CD4-positive, alpha-beta T cell treated with Interleukin-4 for 1 hour (primary cell): ENCODE results near the gene OVCH1.
"Not testable (repeated sequence)": the region's sequence is repeated elsewhere in the genome, so short reads cannot be mapped to it uniquely, and the experiment has no call there.

ENCODE experiments used
- DNase-seq, 2 donors: peaks; one replicate each; pipeline ENCODE4 v3.0.0-alpha.2; 2020 to 2022

The OVCH1 gene

DNA sequence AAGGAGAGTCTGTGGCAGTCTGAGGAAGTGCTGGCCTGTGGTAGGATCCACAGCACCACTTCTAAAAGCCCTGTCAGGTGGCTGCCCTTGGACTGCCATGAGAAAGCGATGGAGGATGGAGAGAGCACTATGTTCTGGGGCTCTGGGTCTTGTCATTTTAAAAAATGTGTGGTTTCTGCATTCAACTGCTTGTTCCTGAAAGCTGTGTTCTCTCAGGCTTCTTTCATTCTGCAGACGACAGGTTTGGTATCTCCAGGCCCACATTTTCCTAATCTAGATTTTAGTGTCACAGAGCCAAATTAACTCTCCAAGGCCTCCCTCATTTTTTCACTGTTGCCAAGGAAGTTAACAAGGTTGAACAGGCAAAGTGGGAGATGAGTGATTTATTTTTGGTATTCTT, 10.5 kb downstream of the OVCH1 start:
- no peak for DNase-seq

DNA sequence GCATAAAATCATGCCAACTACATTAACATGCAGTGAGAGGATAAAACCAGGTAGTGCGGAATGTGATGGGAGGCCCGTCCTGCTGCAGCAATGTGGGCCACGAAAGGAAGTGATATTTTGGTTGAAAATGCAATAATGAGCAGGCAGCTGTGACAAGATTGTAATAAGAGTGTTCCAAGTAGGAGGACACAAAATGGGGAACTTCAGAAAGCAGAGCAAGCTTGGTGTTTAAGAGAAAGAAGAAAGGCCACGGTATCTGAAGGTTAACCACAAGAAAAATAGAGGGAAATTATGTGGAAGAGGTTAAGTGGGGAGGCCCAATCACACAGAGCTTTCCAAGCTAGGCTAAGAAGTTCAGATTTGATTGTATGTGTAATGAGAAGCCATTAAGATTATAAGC, 34.3 kb downstream of the OVCH1 start:
- no peak for DNase-seq

DNA sequence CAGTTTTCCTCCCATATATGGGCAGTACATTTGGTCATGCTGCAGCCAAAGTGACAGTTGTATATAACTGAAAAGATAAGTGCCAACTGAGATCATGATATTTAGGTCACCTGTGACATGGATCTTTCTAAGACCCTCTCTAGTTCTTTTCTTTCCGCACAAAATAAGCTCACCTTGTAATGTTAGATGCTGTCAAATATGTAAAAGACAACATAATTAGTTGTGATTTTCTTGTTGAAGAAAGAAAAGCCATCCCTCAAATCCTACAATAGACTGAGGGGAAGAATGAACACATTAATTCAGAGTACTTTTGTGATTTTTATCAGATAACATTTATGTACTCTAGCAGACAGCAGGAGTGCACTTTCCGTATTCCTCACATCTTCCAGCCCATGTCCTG, 37.4 kb downstream of the OVCH1 start:
- DNase-seq: no peak

DNA sequence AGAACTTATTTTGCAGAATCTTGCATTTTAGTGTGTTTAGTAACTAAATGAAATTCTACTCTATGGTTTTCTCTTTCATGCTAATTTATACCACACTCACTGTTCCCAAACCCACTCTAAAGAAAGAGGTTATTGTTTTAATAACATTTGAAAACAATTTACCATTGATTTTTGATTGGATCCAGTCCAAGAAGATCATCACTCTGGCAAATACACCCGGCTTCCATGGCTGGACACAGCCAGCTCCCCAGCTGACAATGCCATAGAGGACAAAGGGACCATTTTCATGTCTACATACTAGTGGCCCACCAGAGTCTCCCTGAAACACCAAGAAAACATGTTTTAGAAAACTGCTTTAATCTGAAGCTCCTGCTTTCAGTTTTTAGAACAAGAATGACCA, 42.4 kb downstream of the OVCH1 start:
- DNase-seq: no peak

DNA sequence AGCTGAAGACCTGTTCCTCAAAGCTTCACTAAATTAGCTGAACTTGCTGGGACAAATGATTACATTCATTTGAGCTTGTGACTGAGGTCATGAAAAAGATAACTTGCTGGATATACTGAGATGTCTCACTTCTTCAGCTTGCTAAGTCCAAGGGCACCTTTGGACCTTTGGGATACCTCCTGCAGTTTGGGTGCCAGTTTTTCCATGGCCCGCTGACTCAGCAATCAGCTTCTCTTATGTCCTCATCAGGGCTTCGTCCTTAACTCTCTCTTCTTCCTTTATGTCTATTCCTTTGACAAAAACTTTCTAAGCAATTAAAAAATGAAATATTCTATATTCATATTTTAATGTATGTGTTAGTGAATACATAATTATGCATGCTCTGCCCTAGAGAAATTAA, 45.6 kb downstream of the OVCH1 start:
- DNase-seq: no peak

DNA sequence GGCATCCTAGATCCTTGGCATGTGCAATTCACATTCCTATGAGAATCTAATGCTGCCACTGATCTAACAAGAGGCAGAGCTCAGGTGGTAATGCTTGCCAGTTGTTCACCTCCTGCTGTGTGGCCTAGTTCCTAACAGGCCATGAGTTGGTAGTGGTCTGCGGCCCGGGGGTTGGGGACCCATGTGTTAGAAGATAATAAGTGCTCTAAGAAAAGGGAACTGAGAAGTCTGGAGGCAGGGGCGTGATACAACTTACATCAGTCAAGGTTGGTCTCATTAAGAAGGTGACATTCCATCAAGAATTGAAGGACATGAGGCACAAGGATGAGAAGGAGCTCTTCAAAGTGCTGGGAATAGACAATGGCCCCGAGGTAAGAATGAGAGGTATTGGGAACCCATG, 49.3 kb downstream of the OVCH1 start:
- DNase-seq: no peak

DNA sequence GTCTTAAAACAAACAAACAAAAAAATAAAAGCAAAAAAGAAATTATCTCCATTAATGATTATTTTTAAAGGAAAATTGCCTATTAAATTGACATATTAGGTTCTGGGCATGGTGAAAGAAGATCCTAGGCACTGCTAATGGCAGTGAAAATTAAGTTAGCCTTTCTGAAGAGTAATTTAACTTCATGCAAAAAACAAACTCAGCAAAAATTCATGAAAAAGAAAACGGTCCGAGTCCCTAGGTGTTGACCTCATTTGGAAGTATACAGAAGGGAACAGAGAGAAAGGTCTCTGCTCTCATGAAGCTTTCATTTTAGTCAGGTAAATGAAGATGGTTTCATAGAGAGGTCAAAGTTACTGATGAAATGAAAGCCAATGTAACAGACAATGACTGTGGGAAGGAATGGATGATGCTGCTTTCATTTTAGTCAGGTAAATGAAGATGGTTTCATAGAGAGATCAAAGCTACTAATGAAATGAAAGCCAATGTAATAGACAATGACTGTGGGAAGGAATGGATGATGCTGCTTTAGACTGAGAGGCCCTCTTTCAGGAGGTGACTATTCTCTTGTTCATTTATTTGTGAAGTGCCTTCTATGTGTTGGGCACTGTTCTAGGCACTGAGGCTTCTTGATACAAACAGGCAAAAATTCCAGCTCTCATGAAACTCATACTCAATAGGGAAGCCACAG, 50.1 kb downstream of the OVCH1 start:
- DNase-seq: no peak

DNA sequence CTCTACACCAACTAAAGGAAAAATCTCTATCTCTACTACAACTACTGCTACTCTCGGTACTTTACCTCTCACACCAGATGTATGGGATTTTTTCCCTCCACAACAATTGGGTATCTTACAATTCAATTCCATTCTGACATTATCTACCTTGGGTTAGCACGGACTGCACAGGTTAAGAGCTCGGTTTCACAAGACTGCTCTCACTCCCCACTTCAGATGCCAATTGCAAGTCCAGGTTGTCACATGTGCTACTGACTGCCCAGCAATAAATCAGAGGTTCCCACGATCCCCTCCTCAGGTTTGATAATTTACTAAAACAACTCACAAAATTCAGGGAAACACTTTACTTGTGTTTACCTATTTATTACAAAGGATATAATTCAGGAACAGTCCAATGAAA, 58.0 kb downstream of the OVCH1 start:
- DNase-seq: no peak

DNA sequence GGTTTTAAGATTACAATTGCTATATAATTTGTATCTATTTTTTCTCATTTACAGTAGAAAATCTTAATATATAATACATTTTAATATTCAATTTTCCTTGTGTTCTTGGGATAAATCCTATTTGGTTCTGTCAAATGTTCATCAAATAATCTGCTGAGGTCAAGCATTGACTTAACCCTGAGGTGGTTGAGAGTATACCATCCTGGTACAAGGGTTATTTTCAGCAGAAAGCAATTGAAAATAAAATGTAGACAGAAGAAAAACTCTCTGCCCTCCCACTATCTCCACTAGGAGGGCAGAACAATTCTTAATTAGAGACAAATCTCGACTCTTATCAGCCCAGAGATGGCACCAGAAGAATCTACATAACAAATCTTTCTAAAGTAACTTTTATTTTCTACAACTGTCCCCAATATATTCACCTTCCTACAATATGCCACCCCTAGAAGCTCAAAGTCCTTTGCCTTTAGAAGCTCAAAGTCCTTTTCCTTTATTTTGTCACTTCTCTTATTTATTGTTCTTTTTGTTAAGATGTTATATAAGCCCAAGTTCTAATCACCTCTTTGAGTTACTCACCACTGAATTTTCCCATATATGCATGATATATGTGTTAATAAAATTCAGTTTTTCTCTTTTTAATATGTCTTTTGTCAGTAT, 58.6 kb downstream of the OVCH1 start:
- DNase-seq: no peak

DNA sequence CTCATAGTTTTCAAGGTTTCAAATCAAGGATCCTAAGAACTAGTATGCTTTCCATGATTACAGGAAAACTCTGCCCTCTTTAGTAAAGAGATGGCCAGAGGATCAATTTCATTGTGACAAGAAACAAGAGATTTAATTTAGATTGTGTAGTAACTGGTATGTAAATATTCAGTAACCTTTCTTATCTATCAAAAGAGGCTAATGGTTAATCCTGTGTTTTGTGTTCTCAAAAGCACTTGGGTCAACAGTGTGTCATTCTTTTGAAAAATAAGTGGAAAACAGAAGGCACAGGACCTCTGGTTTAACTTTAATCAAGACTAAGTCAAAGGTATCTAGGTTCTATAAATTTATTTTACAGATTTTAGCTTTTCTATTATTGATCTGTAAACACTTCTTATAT, 59.9 kb downstream of the OVCH1 start:
- no peak for DNase-seq

DNA sequence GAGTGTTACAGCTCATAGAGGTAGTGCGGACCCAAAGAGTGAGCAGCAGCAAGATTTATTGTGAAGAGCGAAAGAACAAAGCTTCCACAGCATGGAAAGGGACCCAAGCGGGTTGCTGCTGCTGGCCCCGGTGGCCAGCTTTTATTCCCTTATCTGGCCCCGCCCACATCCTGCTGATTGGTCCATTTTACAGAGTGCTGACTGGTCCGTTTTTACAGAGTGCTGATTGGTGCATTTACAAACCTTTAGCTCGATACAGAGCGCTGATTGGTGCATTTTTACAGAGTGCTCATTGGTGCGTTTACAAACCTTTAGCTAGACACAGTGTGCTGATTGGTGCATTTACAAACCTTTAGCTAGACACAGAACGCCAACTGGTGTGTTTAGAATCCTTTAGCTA, 60.7 kb downstream of the OVCH1 start:
- not testable (repeated sequence) for DNase-seq

DNA sequence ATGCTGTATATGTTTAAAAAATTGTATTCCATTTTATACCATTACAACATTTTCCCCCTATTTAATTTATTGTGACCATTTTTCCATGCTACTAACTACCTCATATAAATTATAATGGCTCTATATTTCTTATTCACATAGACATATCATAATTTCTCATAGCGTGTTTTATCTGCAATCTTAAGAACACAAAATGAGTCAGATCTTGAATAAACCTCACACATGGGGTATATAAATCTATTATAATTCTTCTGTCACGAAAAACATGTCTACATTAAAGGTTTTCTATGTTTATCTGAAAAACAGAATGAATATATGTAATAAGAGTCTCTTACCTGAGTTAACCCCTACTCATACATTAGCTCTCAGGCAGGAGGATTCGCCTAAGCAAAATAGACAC, 66.0 kb downstream of the OVCH1 start:
- DNase-seq: no peak

DNA sequence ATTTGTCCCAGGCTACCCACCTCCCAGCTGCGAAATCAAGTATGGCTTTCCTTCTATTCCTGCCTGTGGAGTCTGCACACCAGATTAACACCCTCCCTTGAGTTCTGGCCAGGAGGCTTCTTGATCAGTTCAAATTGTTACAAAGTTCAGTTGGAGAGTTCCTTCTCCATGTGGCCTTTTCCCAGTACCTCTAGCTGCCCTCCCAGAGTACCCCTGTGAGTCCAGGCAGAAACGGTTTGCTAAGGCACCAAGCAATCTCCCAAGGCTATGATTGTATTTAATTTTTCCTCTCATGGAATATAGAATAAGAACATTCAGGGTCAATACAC, 66.8 kb downstream of the OVCH1 start:
- no peak for DNase-seq

DNA sequence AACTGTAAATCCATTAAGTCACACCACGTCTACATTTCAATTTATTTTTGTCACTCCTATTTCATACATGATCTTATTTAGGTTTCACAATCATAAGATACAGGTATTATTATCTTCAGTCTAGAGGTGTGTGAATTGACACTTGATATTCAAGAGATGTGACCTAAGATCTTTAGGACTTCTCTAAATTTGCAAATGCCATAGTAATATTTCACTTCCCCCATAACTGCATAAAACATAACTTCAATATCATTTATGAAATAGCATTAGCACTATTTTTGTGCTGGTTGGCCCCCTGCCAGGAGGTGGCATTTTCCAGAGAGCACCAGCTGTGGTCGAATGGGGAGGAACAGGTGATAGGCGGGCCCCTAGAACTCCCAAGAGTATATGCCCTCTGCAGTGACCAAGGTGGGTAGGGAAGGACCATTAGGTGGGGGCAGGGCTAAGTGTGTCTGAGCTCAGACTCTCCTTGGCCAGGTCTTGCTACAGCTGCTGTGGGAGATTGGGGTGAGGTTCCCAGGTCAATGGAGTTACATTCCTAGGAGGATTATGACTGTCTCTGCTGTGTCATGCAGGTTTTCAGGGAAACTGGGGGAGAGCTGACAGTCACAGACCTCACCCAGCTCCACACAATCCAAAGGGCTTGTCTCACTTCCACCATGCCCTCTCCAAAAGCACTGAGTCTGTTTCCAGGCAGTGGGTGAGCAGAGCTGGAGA, 67.3 kb downstream of the OVCH1 start:
- no peak for DNase-seq

DNA sequence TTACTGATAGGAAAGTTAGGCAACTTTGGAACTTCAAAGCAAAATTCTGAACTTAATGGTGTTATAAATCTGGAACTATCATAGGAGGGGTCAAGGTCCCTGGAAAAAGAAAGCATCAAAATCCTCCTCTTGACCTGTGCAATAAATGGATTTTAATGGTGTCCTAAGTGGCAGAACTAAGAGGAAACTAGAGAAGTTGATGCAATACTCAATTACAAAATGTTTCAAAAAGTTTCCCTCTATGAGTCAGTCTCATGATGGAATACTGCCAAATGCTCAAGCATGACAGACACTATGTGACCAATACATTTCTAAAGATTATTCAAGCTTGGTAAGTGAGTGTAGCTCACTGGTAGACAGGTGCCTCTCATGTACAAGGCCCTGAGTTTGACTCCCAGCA, 68.9 kb downstream of the OVCH1 start:
- no peak for DNase-seq

DNA sequence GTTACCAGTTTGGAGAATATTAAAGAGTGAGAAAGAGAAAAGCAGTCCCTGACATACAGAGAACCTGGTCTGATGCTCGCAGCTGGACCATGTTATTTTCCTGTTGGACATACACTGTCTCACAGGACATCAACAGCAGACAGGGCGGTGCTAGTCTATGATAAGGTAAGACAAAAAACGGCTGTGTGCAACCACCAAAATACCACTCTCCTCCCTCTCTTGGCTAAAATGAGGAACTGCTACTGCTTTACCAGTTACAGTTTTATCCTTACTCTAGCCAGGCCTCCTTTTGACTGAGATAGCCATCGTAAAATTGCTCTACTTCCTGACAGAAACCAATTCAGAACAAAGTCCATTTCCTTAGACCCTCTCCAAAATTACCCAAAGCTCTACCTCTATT, 69.5 kb downstream of the OVCH1 start:
- peak in 1 of 2 donors; percentile 22 for DNase-seq

DNA sequence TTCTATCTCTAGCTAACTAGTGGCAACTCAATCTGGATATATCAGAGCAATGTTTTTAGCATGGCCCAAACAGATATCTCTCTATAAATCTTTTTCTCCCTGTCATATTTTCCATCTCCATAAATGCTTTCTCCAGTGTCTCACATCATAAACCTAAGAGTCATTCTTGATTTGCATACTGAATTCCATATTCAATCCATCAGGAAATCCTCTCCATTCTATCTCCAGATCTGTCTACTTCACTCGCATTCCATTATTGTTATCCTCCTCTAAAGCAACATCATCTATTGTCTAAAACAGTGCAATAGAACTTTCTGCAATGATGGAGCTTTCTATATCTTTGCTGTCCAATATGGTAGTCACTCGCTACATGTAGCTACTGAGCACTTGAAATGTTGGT, 71.0 kb downstream of the OVCH1 start:
- no peak for DNase-seq

DNA sequence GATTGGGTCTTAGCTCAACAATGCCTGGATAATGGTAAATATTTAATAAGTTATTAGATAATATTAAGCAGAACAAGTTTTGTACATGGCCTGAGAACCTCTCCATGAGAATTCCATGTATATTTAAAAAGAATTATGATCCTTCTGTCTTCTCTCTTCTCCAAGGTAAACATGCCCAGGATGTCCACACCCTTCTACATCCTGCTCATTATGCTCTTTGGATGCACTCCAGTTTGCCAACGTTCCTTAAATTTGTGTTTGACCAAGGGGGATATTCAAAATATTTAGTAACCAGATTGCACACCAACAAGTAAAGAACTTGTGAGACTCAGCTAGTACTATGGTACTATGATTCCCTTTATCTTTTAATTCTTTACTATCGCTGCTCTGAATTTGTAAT, 71.8 kb downstream of the OVCH1 start:
- no peak for DNase-seq

DNA sequence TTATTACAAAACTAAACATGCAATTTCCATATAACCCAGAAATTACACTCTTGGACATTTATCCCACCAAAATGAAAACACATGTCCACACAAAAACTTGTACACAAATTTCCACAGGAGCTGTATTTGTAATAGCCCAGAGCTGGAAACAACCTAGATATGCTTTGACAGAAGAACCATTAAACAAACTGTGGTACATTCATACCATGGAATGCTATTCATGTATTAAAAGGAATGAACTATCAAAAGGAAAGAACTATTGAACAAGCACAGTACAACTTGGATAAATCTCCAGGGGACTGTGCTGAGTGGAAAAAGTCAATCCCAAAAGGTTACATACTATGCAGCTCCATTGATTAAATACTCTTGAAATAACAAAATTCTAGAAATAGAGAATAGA, 80.7 kb downstream of the OVCH1 start:
- DNase-seq: no peak

DNA sequence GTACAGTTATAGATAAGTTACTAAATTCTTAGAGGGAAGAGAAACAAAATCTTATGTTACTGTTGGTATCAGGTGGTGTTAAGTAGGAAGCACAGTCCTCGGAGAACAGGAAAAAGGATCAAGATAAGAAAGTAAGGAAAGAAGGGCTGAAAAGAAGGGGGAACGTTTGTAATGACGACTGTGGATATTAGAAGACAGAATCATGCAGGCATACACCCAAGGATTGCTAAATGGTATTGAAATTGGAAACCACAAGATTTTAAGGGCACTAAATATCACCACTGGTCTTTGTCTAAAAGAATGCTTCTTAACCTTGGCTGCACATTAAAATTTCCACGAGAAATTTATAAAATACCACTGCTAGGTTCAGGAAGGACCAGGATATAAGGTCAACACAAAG, 82.4 kb downstream of the OVCH1 start:
- DNase-seq: no peak

DNA sequence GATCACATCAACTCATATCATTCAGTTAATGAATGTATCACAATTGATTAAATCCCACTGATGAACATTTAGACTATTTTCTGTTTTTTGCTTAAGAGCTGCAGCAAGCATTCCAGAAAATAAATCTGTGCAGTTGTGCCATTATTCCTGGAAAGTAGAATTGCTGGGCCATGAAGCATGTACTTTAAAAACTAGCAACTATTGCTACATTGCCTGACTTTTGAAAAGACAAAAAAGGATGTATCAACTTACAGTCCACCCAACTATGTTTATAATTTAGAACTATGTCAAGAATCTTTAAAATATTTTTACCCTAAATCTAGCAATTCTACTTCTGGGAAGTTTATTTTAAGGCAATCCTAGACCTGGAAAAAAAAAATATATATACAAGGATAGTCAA, 83.1 kb downstream of the OVCH1 start:
- no peak for DNase-seq

DNA sequence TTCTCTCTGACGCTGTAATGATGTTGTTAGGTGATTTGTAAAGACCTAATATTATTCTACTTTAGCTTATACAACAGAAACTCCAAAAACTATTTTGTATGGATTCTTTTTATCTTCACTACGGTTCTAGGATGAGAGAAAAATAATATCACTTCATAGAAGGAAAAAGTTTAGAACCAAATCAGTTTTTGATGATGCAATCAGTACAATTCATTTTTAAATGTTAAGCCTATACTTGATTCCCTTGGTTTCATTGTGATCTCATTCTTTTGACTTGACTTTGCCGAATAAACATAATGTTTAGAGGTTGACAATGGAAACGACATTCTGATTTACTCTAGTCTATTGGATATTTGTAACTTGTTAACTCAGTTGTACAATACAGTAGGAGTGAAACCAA, 91.9 kb downstream of the OVCH1 start:
- no peak for DNase-seq

DNA sequence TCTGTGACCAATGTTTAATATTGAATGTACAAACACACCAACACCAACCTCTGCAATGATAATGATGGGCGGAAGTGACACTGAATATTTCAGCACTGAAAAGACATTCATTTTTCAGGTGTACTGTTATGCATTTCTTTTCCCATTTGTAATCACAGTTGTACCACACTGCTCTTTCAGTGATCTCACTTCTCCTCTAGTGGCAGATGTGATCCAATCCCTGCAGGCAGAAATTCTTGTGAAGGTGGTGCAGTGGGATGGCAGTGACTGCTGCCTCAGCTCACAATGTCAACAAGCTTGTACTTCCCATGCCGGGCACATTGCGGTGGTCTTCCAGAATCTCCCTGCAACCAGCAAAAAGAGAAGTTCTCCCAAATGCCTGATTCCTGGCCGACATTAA, 93.5 kb downstream of the OVCH1 start:
- DNase-seq: no peak

DNA sequence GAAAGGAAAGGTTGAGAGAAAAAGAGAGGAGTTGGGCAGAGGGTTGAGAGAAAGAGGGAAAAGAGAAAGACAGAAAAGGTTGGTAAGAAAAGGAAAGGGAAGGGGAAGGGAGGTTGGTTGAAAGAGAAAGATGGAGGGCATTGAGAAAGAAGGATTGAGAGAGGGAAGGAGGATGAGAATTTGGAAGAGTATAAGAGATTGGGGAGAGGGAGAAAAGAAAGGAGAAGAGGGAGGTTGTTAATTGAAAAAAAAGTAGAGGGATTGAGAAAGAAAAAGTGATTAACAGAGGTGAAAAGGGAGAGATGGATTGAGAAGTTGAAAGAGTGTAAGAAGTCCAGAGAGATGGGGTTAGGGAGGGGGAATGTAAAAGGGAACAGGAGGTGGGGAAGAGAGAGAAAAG, 95.0 kb downstream of the OVCH1 start:
- DNase-seq: no peak

DNA sequence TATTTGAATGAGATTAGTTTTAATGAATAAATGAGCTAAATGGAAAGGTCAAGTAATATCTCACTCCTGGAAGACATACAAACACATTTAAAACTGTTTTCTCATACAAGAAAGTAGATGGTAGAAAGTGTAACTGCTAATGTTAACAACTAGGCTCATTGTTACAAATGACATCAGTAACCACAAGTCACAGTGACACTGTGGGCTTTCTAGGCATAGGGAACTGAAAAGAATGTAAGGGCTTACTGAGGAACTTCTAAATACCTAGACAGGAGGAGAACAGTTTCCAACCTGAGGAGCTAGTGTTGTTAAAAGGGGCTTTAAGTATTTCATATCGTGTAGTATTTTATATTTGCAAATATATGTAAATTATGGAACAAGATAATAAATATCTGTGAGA, 99.0 kb downstream of the OVCH1 start:
- DNase-seq: no peak
